NT2/D1 (cell line): Measurements from ENCODE around the gene FMN2.

Experiments
- SUZ12 ChIP-seq: IDR thresholded peaks from 2 replicates; pipeline ENCODE4 v1.6.1; 2011; ENCODE audit not compliant: insufficient read length, insufficient read depth; ENCODE audit errors: extremely low read depth
- YY1 ChIP-seq: IDR thresholded peaks from 2 replicates; pipeline ENCODE4 v1.6.1; 2011; ENCODE audit not compliant: insufficient read length, insufficient read depth
- ZNF274 ChIP-seq: IDR thresholded peaks from 2 replicates; pipeline ENCODE4 v1.6.1; 2011; ENCODE audit warnings: mild to moderate bottlenecking, low read depth, low read length

DNA sequence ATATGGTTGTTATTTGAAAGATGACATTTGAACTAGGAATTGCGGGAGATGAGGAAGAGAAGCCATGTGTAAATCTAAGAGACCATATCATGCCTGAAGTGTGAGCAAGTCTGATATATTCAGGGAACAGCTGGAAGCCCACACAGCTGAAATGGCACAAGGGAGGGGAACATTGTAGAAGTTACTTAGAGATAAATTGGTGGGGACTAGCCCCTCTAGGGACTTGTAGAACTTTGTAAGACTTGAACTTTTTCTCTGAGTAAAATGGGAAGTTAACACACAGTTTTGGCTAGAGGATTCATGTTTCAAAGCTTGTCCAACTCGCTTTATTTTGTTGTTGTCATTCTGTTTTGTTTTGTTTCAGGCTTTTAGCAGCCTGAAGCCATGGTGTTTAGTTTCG lies 216.4 kb downstream of the FMN2 start:
- TF ChIP-seq YY1 (no peak), SUZ12 (no peak), ZNF274 (no peak)
